BE2C (cell line): ENCODE results near the gene NR2E1.

Source experiments
- DNase-seq: peaks from one replicate; pipeline ENCODE4 v3.0.0-alpha.2; 2020
- H3K27me3 ChIP-seq: fragments of 250-450 bp; sonication (Bioruptor Pico); 2 replicates; pipeline ENCODE4 v1.5.1; 2020; ENCODE audit warnings: mild to moderate bottlenecking
- H3K36me3 ChIP-seq: fragments of 250-450 bp; sonication (Bioruptor Pico); 2 replicates; pipeline ENCODE4 v1.5.1; 2020; ENCODE audit warnings: mild to moderate bottlenecking
- H3K4me1 ChIP-seq: fragments of 250-450 bp; sonication (Bioruptor Pico); 2 replicates; pipeline ENCODE4 v1.5.1; 2020
- H3K4me3 ChIP-seq: 2 replicates; pipeline ENCODE4 v1.5.1; 2011; ENCODE audit warnings: low read depth, low read length
- H3K9me3 ChIP-seq: fragments of 250-450 bp; sonication (Bioruptor Pico); 2 replicates; pipeline ENCODE4 v1.5.1; 2020
- TF ChIP-seq, protein P1 (sequence below): IDR thresholded peaks from 2 replicates; pipeline ENCODE4 v1.5.1; 2012; ENCODE audit warnings: mild to moderate bottlenecking, low read depth, low read length

NR2E1 gene

GRCh38 chr6:108175176-108175591 lies 9.4 kb downstream of the NR2E1 start:
- Histone ChIP-seq H3K9me3 (no peaks in the 10 kb centered on the region; the same call in 1 of the 2 replicates), H3K27me3 (peaks cover 23% of the 10 kb centered on the region), H3K4me1 (no peaks in the 10 kb centered on the region), H3K4me3 (no peak overlapping the region; the same call in 1 of the 2 replicates), H3K36me3 (no peaks in the 10 kb centered on the region)
- DNase-seq = no peak
- TF ChIP-seq, protein P1, sequence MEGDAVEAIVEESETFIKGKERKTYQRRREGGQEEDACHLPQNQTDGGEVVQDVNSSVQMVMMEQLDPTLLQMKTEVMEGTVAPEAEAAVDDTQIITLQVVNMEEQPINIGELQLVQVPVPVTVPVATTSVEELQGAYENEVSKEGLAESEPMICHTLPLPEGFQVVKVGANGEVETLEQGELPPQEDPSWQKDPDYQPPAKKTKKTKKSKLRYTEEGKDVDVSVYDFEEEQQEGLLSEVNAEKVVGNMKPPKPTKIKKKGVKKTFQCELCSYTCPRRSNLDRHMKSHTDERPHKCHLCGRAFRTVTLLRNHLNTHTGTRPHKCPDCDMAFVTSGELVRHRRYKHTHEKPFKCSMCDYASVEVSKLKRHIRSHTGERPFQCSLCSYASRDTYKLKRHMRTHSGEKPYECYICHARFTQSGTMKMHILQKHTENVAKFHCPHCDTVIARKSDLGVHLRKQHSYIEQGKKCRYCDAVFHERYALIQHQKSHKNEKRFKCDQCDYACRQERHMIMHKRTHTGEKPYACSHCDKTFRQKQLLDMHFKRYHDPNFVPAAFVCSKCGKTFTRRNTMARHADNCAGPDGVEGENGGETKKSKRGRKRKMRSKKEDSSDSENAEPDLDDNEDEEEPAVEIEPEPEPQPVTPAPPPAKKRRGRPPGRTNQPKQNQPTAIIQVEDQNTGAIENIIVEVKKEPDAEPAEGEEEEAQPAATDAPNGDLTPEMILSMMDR = no peak

GRCh38 chr6:108175592-108176279 lies 9.9 kb downstream of the NR2E1 start:
- TF ChIP-seq, protein P1 = peak; percentile 49
- Histone ChIP-seq H3K4me3 (peak overlapping the region; percentile 52), H3K36me3 (no peaks in the 10 kb centered on the region), H3K27me3 (peaks cover 18% of the 10 kb centered on the region), H3K9me3 (no peaks in the 10 kb centered on the region; the same call in 1 of the 2 replicates), H3K4me1 (no peaks in the 10 kb centered on the region)
- DNase-seq = peak; percentile 35

GRCh38 chr6:108176281-108177089 lies 10.7 kb downstream of the NR2E1 start:
- Histone ChIP-seq H3K36me3 (no peaks in the 10 kb centered on the region), H3K4me1 (no peaks in the 10 kb centered on the region), H3K27me3 (peaks cover 15% of the 10 kb centered on the region), H3K4me3 (peak overlapping the region; percentile 52), H3K9me3 (no peaks in the 10 kb centered on the region; the same call in 1 of the 2 replicates)
- DNase-seq = no peak
- TF ChIP-seq, protein P1 = no peak

DNA sequence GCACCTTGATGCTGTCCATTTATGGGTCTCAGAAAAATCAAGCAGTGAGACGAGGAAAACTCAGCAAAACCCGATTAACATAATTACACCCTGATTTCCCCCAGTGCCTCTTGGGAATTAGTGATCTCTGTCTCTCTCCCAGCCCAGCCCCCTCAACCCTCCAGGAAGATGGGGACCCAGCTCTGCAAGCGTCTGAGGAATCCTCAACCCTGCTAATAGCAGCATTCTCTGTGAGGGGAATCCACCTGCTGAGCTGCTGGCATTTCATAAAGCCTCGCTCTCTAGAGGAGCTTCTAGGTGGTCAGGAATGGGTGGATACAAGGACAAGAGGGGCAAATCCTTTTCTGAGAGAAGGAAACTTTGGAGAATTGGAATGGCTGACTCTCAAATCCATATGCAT lies 13.9 kb downstream of the NR2E1 start:
- no peak overlapping the region for H3K4me3 ChIP-seq
- peaks cover 15% of the 10 kb centered on the region for H3K27me3 ChIP-seq
- DNase-seq = no peak
- no peaks in the 10 kb centered on the region for H3K36me3 ChIP-seq
- TF ChIP-seq, protein P1 = no peak
- H3K4me1 ChIP-seq = no peaks in the 10 kb centered on the region
- no peaks in the 10 kb centered on the region; the same call in 1 of the 2 replicates for H3K9me3 ChIP-seq

DNA sequence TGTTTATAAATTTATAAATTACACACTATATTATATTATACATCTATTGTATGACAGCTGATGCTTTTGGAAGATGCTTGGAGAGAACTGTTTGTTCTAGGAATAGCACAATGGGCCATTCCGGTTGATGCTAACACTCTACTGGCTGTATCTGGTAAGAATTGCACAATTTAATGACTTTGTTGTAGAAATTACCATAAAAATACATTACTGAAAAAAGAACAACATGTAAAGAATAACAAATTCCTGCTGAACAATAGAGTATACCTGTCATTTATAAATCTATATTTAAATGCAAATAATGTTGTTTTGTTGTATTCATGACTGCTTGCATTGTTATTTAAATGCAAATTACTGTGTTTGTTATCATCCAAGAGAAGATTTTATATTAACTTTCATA lies 14.4 kb downstream of the NR2E1 start:
- no peak overlapping the region for H3K4me3 ChIP-seq
- H3K36me3 ChIP-seq = no peaks in the 10 kb centered on the region
- TF ChIP-seq, protein P1 = no peak
- H3K9me3 ChIP-seq = no peaks in the 10 kb centered on the region; the same call in 1 of the 2 replicates
- H3K27me3 ChIP-seq = peaks cover 13% of the 10 kb centered on the region
- no peak for DNase-seq
- no peaks in the 10 kb centered on the region for H3K4me1 ChIP-seq

DNA sequence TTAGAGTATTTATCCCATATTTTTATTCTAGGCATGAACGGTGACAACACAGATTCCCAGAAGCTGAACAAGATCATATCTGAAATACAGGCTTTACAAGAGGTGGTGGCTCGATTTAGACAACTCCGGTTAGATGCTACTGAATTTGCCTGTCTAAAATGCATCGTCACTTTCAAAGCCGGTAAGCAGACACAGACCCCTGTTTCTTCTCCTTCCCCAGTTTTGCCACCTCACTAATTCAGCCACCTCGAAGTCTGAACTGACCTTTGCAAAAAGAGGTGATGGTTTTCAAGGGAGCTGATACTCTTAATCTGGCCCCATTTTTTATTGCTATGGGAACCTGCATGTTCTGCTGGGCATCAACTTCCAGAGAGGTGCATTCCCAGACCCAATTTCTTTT lies 15.0 kb downstream of the NR2E1 start:
- no peaks in the 10 kb centered on the region; the same call in 1 of the 2 replicates for H3K9me3 ChIP-seq
- no peaks in the 10 kb centered on the region for H3K4me1 ChIP-seq
- no peaks in the 10 kb centered on the region for H3K36me3 ChIP-seq
- TF ChIP-seq, protein P1 = no peak
- DNase-seq = no peak
- peaks cover 9% of the 10 kb centered on the region for H3K27me3 ChIP-seq
- no peak overlapping the region for H3K4me3 ChIP-seq
